NT2/D1 (cell line): ENCODE results near the gene C1orf53.

Source experiments
- YY1 ChIP-seq: IDR thresholded peaks from 2 replicates; pipeline ENCODE4 v1.6.1; 2011; ENCODE audit not compliant: insufficient read length, insufficient read depth
- ZNF274 ChIP-seq: IDR thresholded peaks from 2 replicates; pipeline ENCODE4 v1.6.1; 2011; ENCODE audit warnings: mild to moderate bottlenecking, low read depth, low read length

- TF ChIP-seq ZNF274 (no peak), YY1 (no peak)
Measured at GRCh38 chr1:197944485-197944884, 42.1 kb downstream of the C1orf53 start.
